Measurements from ENCODE around the gene INSR.

DNA sequence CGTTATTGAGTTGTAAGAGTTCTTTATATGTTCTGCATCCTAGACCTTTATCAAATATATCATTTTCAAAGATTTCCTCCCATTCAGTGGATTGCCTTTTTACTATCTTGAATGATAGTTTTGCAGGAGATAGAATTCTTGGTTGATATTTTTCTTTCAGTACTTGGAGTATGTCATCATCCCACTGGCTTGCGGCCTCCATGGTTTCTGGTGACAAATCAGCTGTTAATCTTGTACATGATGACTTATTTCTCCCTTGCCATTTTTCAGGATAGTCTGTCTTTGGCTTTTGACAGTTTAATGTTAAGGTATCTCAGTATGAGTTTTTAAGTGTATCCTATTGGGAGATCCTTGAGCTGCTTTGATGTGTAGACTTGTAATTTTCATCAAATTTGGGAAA, 216.2 kb downstream of the INSR start:
- TF ChIP-seq TCF12 (IDR thresholded peaks at IDR 0.05; ENCODE audit: low read depth, low read length) (no peak), ETV6 (conservative IDR thresholded peaks at IDR 0.05 in 1 of 2, IDR thresholded peaks at IDR 0.05 in 1 of 2; ENCODE audit: borderline replicate concordance in 1 of 2, low read depth in 1 of 2) (no peak)

Data from GM12878 (cell line).